ENCODE results near the gene FREM2.

GRCh38 chr13:38848360-38848759, 161.5 kb downstream of the FREM2 start:
- TF ChIP-seq CTCF (IDR thresholded peaks at IDR 0.05; ENCODE audit: insufficient read depth, low read length, poor library complexity, severe bottlenecking) (no peak), EZH2phosphoT487 (conservative IDR thresholded peaks at IDR 0.05; ENCODE audit: low read length) (no peak)
